K562 (cell line): ENCODE measurements around the gene MYH7. TPM values are rescaled to one million over a fixed set of nuclear protein-coding genes. Genes with fewer than 3 reads are reported as not detected.

Experiments
- ATAC-seq: fragments of 200-7000 bp; cut with Tn5 transposase; 3 replicates; pipeline ENCODE4 v1.9.1; 2020; ENCODE audit warnings: moderate library complexity
- BruUV-seq: library from RNA; stranded (reverse); fragments of 400-500 nt; replicated peaks from 2 replicates; lab custom pipeline; 2021; lab: Mats Ljungman, UMichigan
- CTCF ChIA-PET: fragments of 300-600 bp; formaldehyde crosslinking; extraction: SDS; loops from one replicate; lab custom pipeline; 2021; ENCODE audit warnings: low intra/inter-chr PET ratio; lab: Yijun Ruan, JAX
- POLR2A ChIA-PET: fragments of 300-600, 350-650 bp; sonication (Branson Sonifier 250); formaldehyde crosslinking; extraction: SDS; loops from one replicate; lab custom pipeline; 2021; ENCODE audit warnings: antibody characterized with exemption, inconsistent platforms; lab: Yijun Ruan, JAX
- DNase-seq, 4 experiments: peaks; one replicate each; pipeline versions ENCODE4 v3.0.0 to v3.0.0-alpha.2; 2011 to 2018; ENCODE audit warnings: low spot score in 3 of 4, mixed read lengths in 3 of 4; ENCODE audit errors: extremely low read depth in 1 of 4
- FAIRE-seq: peaks from 2 replicates; lab custom pipeline; 2011; peaks lifted over from hg19 to GRCh38; lab: Jason Lieb, UNC
- H2AFZ ChIP-seq: 2 replicates; pipeline ENCODE4 v1.6.0; 2011; ENCODE audit warnings: low read depth, low read length, control low read depth, inconsistent platforms
- H3K27ac ChIP-seq: fragments of 200-600 bp; 3 replicates; pipeline ENCODE4 v1.8.0; 2011; ENCODE audit warnings: low read depth, mild to moderate bottlenecking, control low read depth, inconsistent platforms, low read length, moderate library complexity, mixed read lengths; ENCODE audit errors: extremely low read depth
- H3K27me3 ChIP-seq, 2 experiments: fragments of 300-600 bp in 1 of 2; 2 replicates in 1 of 2; 3 replicates in 1 of 2; pipeline versions ENCODE4 v1.6.0 to v1.8.0; 2011; ENCODE audit warnings: inconsistent platforms in 2 of 2, low read length in 2 of 2, mild to moderate bottlenecking in 1 of 2, mixed read lengths in 1 of 2, moderate library complexity in 1 of 2; ENCODE audit not compliant: control insufficient read depth in 2 of 2, insufficient read depth in 2 of 2
- H3K36me3 ChIP-seq: fragments of 300-600 bp; 3 replicates; pipeline ENCODE4 v1.8.0; 2011; ENCODE audit warnings: mild to moderate bottlenecking, low read length, inconsistent platforms; ENCODE audit not compliant: control insufficient read depth, insufficient read depth
- H3K4me1 ChIP-seq, 2 experiments: fragments of 200-600 bp in 1 of 2; replicated peaks in 1 of 2; 2 replicates in 1 of 2; 3 replicates in 1 of 2; pipeline versions ENCODE4 v1.5.1 to v1.8.0; 2011; ENCODE audit warnings: inconsistent platforms in 2 of 2, low read length in 2 of 2, mild to moderate bottlenecking in 1 of 2, mixed read lengths in 1 of 2, moderate library complexity in 1 of 2; ENCODE audit not compliant: control insufficient read depth in 2 of 2, insufficient read depth in 2 of 2
- H3K4me2 ChIP-seq: 2 replicates; pipeline ENCODE4 v1.6.1; 2011; ENCODE audit warnings: low read length, control low read depth, inconsistent platforms, mixed read lengths; ENCODE audit not compliant: insufficient read depth
- H3K4me3 ChIP-seq: fragments of 200-600 bp; sonication (generic), shearing (Covaris generic); 2 replicates; pipeline ENCODE4 v1.5.1; 2016; ENCODE audit warnings: control low read depth, inconsistent platforms
- H3K79me2 ChIP-seq: fragments of 200-600 bp; 3 replicates; pipeline ENCODE4 v1.8.0; 2011; ENCODE audit warnings: low read length, inconsistent platforms; ENCODE audit not compliant: control insufficient read depth, insufficient read depth
- H3K9ac ChIP-seq, 2 experiments: 2 replicates each; pipeline versions ENCODE4 v1.6.0 to v1.6.1; 2011; ENCODE audit warnings: low read depth in 2 of 2, low read length in 2 of 2, control low read depth in 1 of 2, inconsistent platforms in 1 of 2, mild to moderate bottlenecking in 1 of 2, mixed read lengths in 1 of 2; ENCODE audit not compliant: insufficient read depth in 1 of 2
- H3K9me1 ChIP-seq: one replicate; pipeline ENCODE4 v1.6.0; 2011; ENCODE audit warnings: inconsistent platforms, mild to moderate bottlenecking, low read length, moderate library complexity; ENCODE audit not compliant: control insufficient read depth, insufficient read depth
- H3K9me3 ChIP-seq: replicated peaks from 2 replicates; pipeline ENCODE4 v1.5.1; 2011; ENCODE audit warnings: low read depth, low read length, inconsistent platforms; ENCODE audit not compliant: control insufficient read depth, insufficient read depth
- H4K20me1 ChIP-seq: replicated peaks from 2 replicates; pipeline ENCODE4 v1.6.1; 2011; ENCODE audit warnings: low read length, inconsistent platforms, mixed read lengths; ENCODE audit not compliant: control insufficient read depth, insufficient read depth
- DDX20 ChIP-seq: fragments of 450-650 bp; IDR thresholded peaks from 2 replicates; pipeline ENCODE4 v1.6.1; 2016; ENCODE audit warnings: missing genetic modification characterization, low read depth, mild to moderate bottlenecking, missing compliant biosample characterization, moderate library complexity
- RBM39 ChIP-seq: fragments of 200-400 bp; formaldehyde crosslinking; optimal IDR thresholded peaks from 2 replicates; pipeline ENCODE3; 2018; ENCODE audit warnings: low read depth, low read length
- THAP7 ChIP-seq: fragments of 250-450 bp; sonication (Bioruptor Pico); IDR thresholded peaks from 2 replicates; pipeline ENCODE4 v1.5.0; 2021
- ZKSCAN3 ChIP-seq: fragments of 250-450 bp; sonication (Bioruptor Pico); IDR thresholded peaks from 2 replicates; pipeline ENCODE4 v1.4.0; 2020
- ZNF133 ChIP-seq: fragments of 250-450 bp; sonication (Bioruptor Pico); IDR thresholded peaks from 2 replicates; pipeline ENCODE4 v1.4.0; 2020; ENCODE audit warnings: mild to moderate bottlenecking
- ZNF407 ChIP-seq: fragments of 450-650 bp; IDR thresholded peaks from 2 replicates; pipeline ENCODE4 v1.6.1; 2016; ENCODE audit warnings: low read depth
- ZNF740 ChIP-seq, 3 experiments: fragments of 200-800 bp in 1 of 3; sonication (Bioruptor generic) in 1 of 3; sonication (generic) in 1 of 3; formaldehyde crosslinking in 1 of 3; IDR thresholded peaks; 2 replicates each; pipeline versions ENCODE4 v1.6.1 to v1.8.0; 2016 to 2022; ENCODE audit warnings: mild to moderate bottlenecking in 2 of 3, missing compliant biosample characterization in 2 of 3, missing genetic modification characterization in 2 of 3, missing genetic modification reagents in 1 of 3
- WGBS: fragments of 100-300 bp; shearing (Covaris generic); methylation state at CpG from one replicate; pipeline ENCODE4 v1.1.6; 2016; ENCODE audit warnings: low coverage, mixed read lengths; ENCODE audit not compliant: insufficient coverage; ENCODE audit errors: missing lambda C conversion rate; 5-methylcytosine and 5-hydroxymethylcytosine counted together
- in situ Hi-C: fragments of 300-500 bp; cut with MboI; formaldehyde crosslinking; loops from 4 replicates; pipeline ENCODE4 v1.15.0; 2018; ENCODE audit warnings: inconsistent platforms, mixed read lengths
- intact Hi-C: fragments of 100-400 bp; cut with micrococcal nuclease; formaldehyde crosslinking; loops from 2 replicates; pipeline ENCODE4 v1.14.2; 2022
- polyA plus RNA-seq, 8 experiments: library from polyadenylated mRNA; depleted of rRNA in 4 of 8; stranded (reverse) in 5 of 8; unstranded in 3 of 8; fragments of >200 nt; fragmentation: Nextera tagmentation in 2 of 8; fragmentation: Illumina TruSeq in 1 of 8; extraction: Ambion mirVana in 2 of 8; extraction: Trizol in 1 of 8; gene quantifications; 2 replicates each; pipeline versions ENCODE4 v1.2.1 to v1.2.3, GENCODE V29; 2011 to 2014; ENCODE audit warnings: inconsistent platforms in 1 of 8, missing spikeins in 1 of 8
- total RNA-seq, 7 experiments: library from RNA; depleted of rRNA in 6 of 7; stranded (reverse); fragments of >200 nt in 6 of 7; fragmentation: Illumina TruSeq in 2 of 7; extraction: Trizol in 2 of 7; gene quantifications; 2 replicates each; pipeline versions ENCODE4 v1.2.1 to v1.2.3, GENCODE V29; 2011 to 2021; ENCODE audit warnings: low replicate concordance in 1 of 7

Gene MYH7
- total and polyA plus RNA-seq, 9 of the 15 experiments (the other 6 are each of a cell fraction or from before 2014, with no cell fraction given): not detected

- CTCF ChIA-PET: no interaction called here
- H3K79me2 ChIP-seq: no peaks in the 10 kb centered on the region
- BruUV-seq: no TSS peak
- H3K27ac ChIP-seq: no peak overlapping the region
- in situ Hi-C loops (no loop called here), intact Hi-C loops (no loop called here)
- H4K20me1 ChIP-seq: no peaks in the 10 kb centered on the region
- DNase-seq: no peak
- H3K9me3 ChIP-seq: no peaks in the 10 kb centered on the region
- H3K36me3 ChIP-seq: no peaks in the 10 kb centered on the region
- no peak overlapping the region for H3K9ac ChIP-seq
- no peaks in the 10 kb centered on the region for H3K9me1 ChIP-seq
- POLR2A ChIA-PET: no interaction called here
- no peak for ATAC-seq
- no peak overlapping the region for H3K4me2 ChIP-seq
- no peak for FAIRE-seq
- no peaks in the 10 kb centered on the region; a peak in 1 of 5 replicates for H3K4me1 ChIP-seq
- H3K4me3 ChIP-seq: no peak overlapping the region
- no peak overlapping the region for H2AFZ ChIP-seq
- WGBS: 6% methylated on average over 14 of the region's 39 CpGs
- peaks cover 23 to 86% of the 10 kb centered on the region in 2 experiments; a peak in 4 of 5 replicates for H3K27me3 ChIP-seq
- TF ChIP-seq THAP7 (CRISPR knock-in tag) (no peak), RBM39 (no peak), ZNF133 (CRISPR knock-in tag) (no peak), ZNF407 (no peak), DDX20 (no peak), ZKSCAN3 (CRISPR knock-in tag) (no peak), ZNF740 (CRISPR knock-in tag; IDR thresholded peaks at IDR 0.05) (no peak), ZNF740 (tag; IDR thresholded peaks at IDR 0.05) (no peak)
Measured at GRCh38 chr14:23414906-23415820, 20.3 kb downstream of the MYH7 start.
